H1 (cell line): ENCODE measurements around the gene NT5DC1. TPM values are rescaled to one million over a fixed set of nuclear protein-coding genes. Genes with fewer than 3 reads are reported as not detected.

ENCODE experiments used
- CTCF ChIA-PET: fragments of 300-600 bp; sonication (Branson Sonifier 250); formaldehyde crosslinking; loops from one replicate; lab custom pipeline; 2021; ENCODE audit not compliant: partially characterized antibody; lab: Charles Lee
- POLR2A ChIA-PET: fragments of 300-600 bp; sonication (Branson Sonifier 250); formaldehyde crosslinking; loops from one replicate; lab custom pipeline; 2021; ENCODE audit warnings: inconsistent platforms; ENCODE audit not compliant: partially characterized antibody; lab: Charles Lee
- DNase-seq, 2 experiments: peaks; one replicate each; pipeline versions ENCODE4 v3.0.0 to v3.0.0-alpha.2; 2010 to 2022; ENCODE audit warnings: low spot score in 2 of 2, low read depth in 1 of 2, mixed read lengths in 1 of 2
- FAIRE-seq: peaks from 2 replicates; lab custom pipeline; 2011; peaks lifted over from hg19 to GRCh38; lab: Jason Lieb, UNC
- H2AFZ ChIP-seq: 2 replicates; pipeline ENCODE4 v1.8.1; 2012; ENCODE audit warnings: low read length, inconsistent platforms
- H2AK5ac ChIP-seq: 2 replicates; pipeline ENCODE4 v1.6.1; 2013; ENCODE audit warnings: low read depth, low read length
- H2BK120ac ChIP-seq: replicated peaks from 2 replicates; pipeline ENCODE3; 2013; ENCODE audit warnings: low read depth, low read length, inconsistent platforms
- H2BK12ac ChIP-seq: 2 replicates; pipeline ENCODE4 v1.6.1; 2013; ENCODE audit warnings: low read depth, low read length
- H2BK15ac ChIP-seq: 2 replicates; pipeline ENCODE4 v1.6.1; 2013; ENCODE audit warnings: low read length
- H2BK20ac ChIP-seq: 2 replicates; pipeline ENCODE4 v1.6.1; 2013; ENCODE audit warnings: low read length
- H2BK5ac ChIP-seq: 2 replicates; pipeline ENCODE4 v1.6.1; 2013; ENCODE audit warnings: low read depth, low read length
- H3K14ac ChIP-seq: 2 replicates; pipeline ENCODE4 v1.6.1; 2013; ENCODE audit warnings: inconsistent platforms; ENCODE audit not compliant: insufficient read length
- H3K18ac ChIP-seq: 2 replicates; pipeline ENCODE4 v1.6.1; 2013; ENCODE audit warnings: low read length; ENCODE audit errors: extremely low read depth
- H3K23ac ChIP-seq: 2 replicates; pipeline ENCODE4 v1.6.1; 2013; ENCODE audit warnings: inconsistent platforms; ENCODE audit not compliant: insufficient read length
- H3K23me2 ChIP-seq: 2 replicates; pipeline ENCODE4 v1.6.1; 2013; ENCODE audit warnings: low read depth, low read length
- H3K27ac ChIP-seq: 2 replicates; pipeline ENCODE4 v1.6.1; 2011; ENCODE audit warnings: low read depth, low read length, inconsistent platforms
- H3K27me3 ChIP-seq, 4 experiments: replicated peaks in 1 of 4; 1 replicate in 1 of 4; 2 replicates in 3 of 4; pipeline versions ENCODE4 v1.6.1 to v1.8.1; 2011 to 2013; ENCODE audit warnings: low read length in 3 of 4, mild to moderate bottlenecking in 3 of 4, inconsistent platforms in 2 of 4, mixed read lengths in 2 of 4, moderate library complexity in 1 of 4; ENCODE audit not compliant: control insufficient read depth in 3 of 4, insufficient read depth in 3 of 4; ENCODE audit errors: extremely low read depth in 1 of 4
- H3K36me3 ChIP-seq, 4 experiments: 2 replicates each; pipeline versions ENCODE4 v1.6.1 to v1.8.1; 2011 to 2013; ENCODE audit warnings: mild to moderate bottlenecking in 4 of 4, low read length in 3 of 4, moderate library complexity in 2 of 4, control low read depth in 1 of 4, inconsistent platforms in 1 of 4; ENCODE audit not compliant: insufficient read depth in 4 of 4, control insufficient read depth in 2 of 4
- H3K4ac ChIP-seq: replicated peaks from 2 replicates; pipeline ENCODE3; 2013; ENCODE audit warnings: low read length, low read depth, mixed read lengths, inconsistent platforms; ENCODE audit not compliant: insufficient read length
- H3K4me1 ChIP-seq, 4 experiments: replicated peaks in 1 of 4; 1 replicate in 1 of 4; 2 replicates in 3 of 4; pipeline versions ENCODE4 v1.6.1 to v1.8.1; 2011 to 2013; ENCODE audit warnings: low read length in 3 of 4, inconsistent platforms in 2 of 4, mixed read lengths in 1 of 4; ENCODE audit not compliant: insufficient read depth in 4 of 4, control insufficient read depth in 3 of 4
- H3K4me2 ChIP-seq, 2 experiments: 2 replicates each; pipeline versions ENCODE4 v1.6.1 to v1.8.1; 2011 to 2013; ENCODE audit warnings: low read depth in 2 of 2, low read length in 2 of 2, control low read depth in 1 of 2, inconsistent platforms in 1 of 2, mild to moderate bottlenecking in 1 of 2; ENCODE audit not compliant: insufficient read depth in 1 of 2
- H3K4me3 ChIP-seq, 4 experiments: fragments of 200-600, 300-600 bp in 1 of 4; sonication (generic), shearing (Covaris generic), sonication (Bioruptor Twin) in 1 of 4; 2 replicates each; pipeline versions ENCODE4 v1.5.1 to v1.8.1; 2011 to 2016; ENCODE audit warnings: low read length in 4 of 4, low read depth in 3 of 4, control low read depth in 2 of 4, inconsistent platforms in 2 of 4, mild to moderate bottlenecking in 2 of 4, mixed read lengths in 1 of 4, moderate library complexity in 1 of 4; ENCODE audit not compliant: insufficient read depth in 2 of 4; ENCODE audit errors: extremely low read depth in 1 of 4
- H3K56ac ChIP-seq: replicated peaks from 2 replicates; pipeline ENCODE3; 2013; ENCODE audit warnings: low read depth, mild to moderate bottlenecking, mixed read lengths, low read length, inconsistent platforms; ENCODE audit not compliant: insufficient read length
- H3K79me1 ChIP-seq: 2 replicates; pipeline ENCODE4 v1.6.1; 2013; ENCODE audit warnings: low read depth, low read length, control low read depth
- H3K79me2 ChIP-seq, 2 experiments: 2 replicates each; pipeline versions ENCODE4 v1.6.1 to v1.8.1; 2012 to 2013; ENCODE audit warnings: low read length in 2 of 2, mild to moderate bottlenecking in 2 of 2, inconsistent platforms in 1 of 2; ENCODE audit not compliant: insufficient read depth in 2 of 2, control insufficient read depth in 1 of 2
- H3K9ac ChIP-seq, 4 experiments: replicated peaks in 1 of 4; 1 replicate in 1 of 4; 2 replicates in 3 of 4; pipeline versions ENCODE4 v1.6.1 to v1.8.1; 2011 to 2013; ENCODE audit warnings: low read depth in 3 of 4, low read length in 3 of 4, control low read depth in 2 of 4, mild to moderate bottlenecking in 2 of 4, moderate library complexity in 2 of 4, inconsistent platforms in 1 of 4; ENCODE audit errors: extremely low read depth in 1 of 4
- H3K9me3 ChIP-seq, 2 experiments: 2 replicates each; pipeline versions ENCODE4 v1.6.1 to v1.8.1; 2012 to 2013; ENCODE audit warnings: mild to moderate bottlenecking in 2 of 2, moderate library complexity in 2 of 2, control low read depth in 1 of 2, inconsistent platforms in 1 of 2, low read depth in 1 of 2, low read length in 1 of 2, mixed read lengths in 1 of 2; ENCODE audit not compliant: insufficient read depth in 2 of 2
- H4K20me1 ChIP-seq, 2 experiments: replicated peaks in 1 of 2; 2 replicates each; pipeline versions ENCODE3 to v1.8.1; 2011 to 2013; ENCODE audit warnings: inconsistent platforms in 2 of 2, low read length in 2 of 2, mild to moderate bottlenecking in 1 of 2; ENCODE audit not compliant: insufficient read depth in 2 of 2, control insufficient read depth in 1 of 2
- H4K5ac ChIP-seq: 2 replicates; pipeline ENCODE4 v1.6.1; 2013; ENCODE audit warnings: low read length, low read depth, mixed read lengths, inconsistent platforms; ENCODE audit not compliant: insufficient read length
- H4K8ac ChIP-seq: 2 replicates; pipeline ENCODE4 v1.8.0; 2013; ENCODE audit warnings: mild to moderate bottlenecking, moderate library complexity, low read length, inconsistent platforms; ENCODE audit not compliant: insufficient read depth; ENCODE audit errors: extremely low read depth
- H4K91ac ChIP-seq: replicated peaks from 2 replicates; pipeline ENCODE3; 2013; ENCODE audit warnings: low read length, mixed read lengths, inconsistent platforms; ENCODE audit not compliant: insufficient read length
- BACH1 ChIP-seq: IDR thresholded peaks from 2 replicates; pipeline ENCODE4 v1.6.1; 2012; ENCODE audit warnings: low read length, improper control_type of control experiment
- CBX5 ChIP-seq: fragments of 300-800, 300-1000 bp; sonication (generic); IDR thresholded peaks from 2 replicates; pipeline ENCODE4 v1.7.1; 2016; ENCODE audit warnings: antibody characterized with exemption, low read length, low read depth
- GABPA ChIP-seq: IDR thresholded peaks from 2 replicates; pipeline ENCODE4 v1.6.1; 2011; ENCODE audit warnings: mild to moderate bottlenecking, low read length, moderate library complexity, borderline replicate concordance; ENCODE audit not compliant: insufficient read depth
- JUN ChIP-seq: IDR thresholded peaks from 2 replicates; pipeline ENCODE4 v1.6.1; 2011; ENCODE audit warnings: low read depth, mild to moderate bottlenecking, improper control_type of control experiment, low read length
- POU5F1 ChIP-seq: IDR thresholded peaks from 2 replicates; pipeline ENCODE4 v1.6.1; 2011; ENCODE audit warnings: low read depth, mild to moderate bottlenecking, low read length, moderate library complexity
- RAD21 ChIP-seq, 2 experiments: IDR thresholded peaks in 1 of 2; conservative IDR thresholded peaks in 1 of 2; 2 replicates each; pipeline ENCODE4 v1.6.1; 2011; ENCODE audit warnings: low read depth in 2 of 2, low read length in 2 of 2, improper control_type of control experiment in 1 of 2, inconsistent platforms in 1 of 2, mild to moderate bottlenecking in 1 of 2, moderate library complexity in 1 of 2
- RBBP5 ChIP-seq: IDR thresholded peaks from 2 replicates; pipeline ENCODE4 v1.7.1; 2012; ENCODE audit warnings: low read depth, mild to moderate bottlenecking, inconsistent platforms, low read length, moderate library complexity, borderline replicate concordance
- SIRT6 ChIP-seq: IDR thresholded peaks from one replicate; pipeline ENCODE4 v1.7.1; 2012; ENCODE audit warnings: low read length, inconsistent platforms
- SP4 ChIP-seq: IDR thresholded peaks from 2 replicates; pipeline ENCODE4 v1.6.1; 2012; ENCODE audit warnings: low read length, inconsistent platforms
- SUZ12 ChIP-seq: fragments of 200-600 bp; sonication (generic); IDR thresholded peaks from 2 replicates; pipeline ENCODE4 v1.6.1; 2012; ENCODE audit warnings: mild to moderate bottlenecking, inconsistent platforms, low read length, moderate library complexity, mixed read lengths
- TBP ChIP-seq: IDR thresholded peaks from 2 replicates; pipeline ENCODE4 v1.6.1; 2011; ENCODE audit warnings: low read depth, low read length, improper control_type of control experiment
- TCF12 ChIP-seq: IDR thresholded peaks from 2 replicates; pipeline ENCODE4 v1.6.1; 2011; ENCODE audit warnings: low read depth, mild to moderate bottlenecking, low read length
- whole genome bisulfite sequencing, 2 experiments: shearing (Covaris generic) in 1 of 2; methylation state at CpG; one replicate each; pipeline versions ENCODE4 v1.1.6 to v1.1.7; 2013 to 2015; ENCODE audit warnings: low lambda C conversion rate in 2 of 2, mixed read lengths in 2 of 2, inconsistent platforms in 1 of 2, low coverage in 1 of 2, missing lambda C conversion rate in 1 of 2; ENCODE audit not compliant: insufficient replicate concordance in 2 of 2, insufficient coverage in 1 of 2, insufficient read length in 1 of 2; ENCODE audit errors: extremely low coverage in 1 of 2, missing lambda C conversion rate in 1 of 2; 5-methylcytosine and 5-hydroxymethylcytosine counted together
- polyA plus RNA-seq, 7 experiments: library from polyadenylated mRNA; depleted of rRNA in 3 of 7; stranded (reverse) in 5 of 7; unstranded in 2 of 7; fragments of >200 nt in 5 of 7; fragments of 200-250 nt in 2 of 7; gene quantifications; 1 replicate in 5 of 7; 2 replicates in 1 of 7; 4 replicates in 1 of 7; pipeline versions ENCODE4 v1.2.1 to v1.2.3, GENCODE V29; 2011 to 2013; ENCODE audit warnings: missing spikeins in 2 of 7, mixed read lengths in 2 of 7
- total RNA-seq: library from RNA; stranded (reverse); fragmentation: NEBNext Ultra II Directional; extraction: Animal tissue kit (Norgen Biotek cat#: 25700); gene quantifications from 2 replicates; pipeline ENCODE4 v1.2.1, GENCODE V29; 2021

The NT5DC1 gene
- total and polyA plus RNA-seq, 2 of the 8 experiments (the other 6 are each of a cell fraction or from before 2014, with no cell fraction given), result 25.3 to 72.7 TPM

- Histone ChIP-seq H3K23me2 (no peaks in the 10 kb centered on the region), H3K4me2 (no peak overlapping the region), H2AK5ac (no peak overlapping the region), H3K79me1 (no peaks in the 10 kb centered on the region), H2AFZ (no peak overlapping the region), H3K18ac (no peak overlapping the region), H2BK20ac (no peak overlapping the region), H4K91ac (no peak overlapping the region), H2BK120ac (no peak overlapping the region), H4K5ac (no peak overlapping the region), H3K4me1 (no peaks in the 10 kb centered on the region), H3K4ac (no peak overlapping the region), H3K56ac (no peak overlapping the region), H2BK15ac (no peak overlapping the region), H3K27me3 (no peaks in the 10 kb centered on the region), H3K79me2 (no peaks in the 10 kb centered on the region), H3K27ac (no peak overlapping the region), H3K9ac (no peak overlapping the region)
- no peak for DNase-seq
- POLR2A ChIA-PET, result interaction anchor here (0.8 kb wide), 1 partner anchor 10 kb away, joined by 3 read pairs; no protein-coding TSS in a partner anchor
- TF ChIP-seq RAD21 (IDR thresholded peaks at IDR 0.05 in 1 of 2, conservative IDR thresholded peaks at IDR 0.05 in 1 of 2; ENCODE audit: low read depth in 2 of 2, low read length in 2 of 2), result no peak
- no peak for TF ChIP-seq GABPA
- no peak for TF ChIP-seq CBX5
- no peak for TF ChIP-seq BACH1
- TF ChIP-seq POU5F1, result no peak
- no peak for TF ChIP-seq RBBP5
- no peak for TF ChIP-seq TBP
- TF ChIP-seq TCF12, result no peak
- no peak for TF ChIP-seq SUZ12
- no peak for TF ChIP-seq SP4
- TF ChIP-seq SIRT6, result no peak
- TF ChIP-seq JUN, result no peak
- TF ChIP-seq, all 59 proteins: peak for 0
- Histone ChIP-seq H3K23ac (no peak overlapping the region), H4K20me1 (peaks cover 0 to 3% of the 10 kb centered on the region in 2 experiments), H2BK12ac (no peak overlapping the region), H3K9me3 (no peaks in the 10 kb centered on the region), H3K36me3 (no peaks in the 10 kb centered on the region), H3K14ac (no peak overlapping the region), H3K4me3 (no peak overlapping the region), H4K8ac (no peak overlapping the region; the same call in 1 of the 2 replicates), H2BK5ac (no peak overlapping the region)
- CTCF ChIA-PET, result no interaction called here
- FAIRE-seq, result no peak
- WGBS, 2 experiments, result 90% methylated on average over 3 of the region's 3 CpGs; no CpG with 5 or more reads in 1 of the 2 experiments
Measured at GRCh38 chr6:116196841-116197240, 96.2 kb downstream of the NT5DC1 start.
